Thyroid gland (tissue), 4 donors: Measurements from ENCODE around the gene CNTFR.

Experiments
- POLR2A ChIP-seq, 2 donors: fragments of 450-650 bp; IDR thresholded peaks; one replicate each; pipeline ENCODE4 v1.6.1; 2017; ENCODE audit warnings: antibody characterized with exemption in 2 of 2, mild to moderate bottlenecking in 2 of 2, moderate library complexity in 1 of 2
- TF ChIP-seq, protein P1 (sequence below), 6 experiments: fragments of 200-600 bp in 3 of 6; fragments of 450-650 bp in 3 of 6; sonication (generic) in 3 of 6; IDR thresholded peaks; one replicate each; pipeline ENCODE4 v1.5.1; 2016 to 2019; ENCODE audit warnings: antibody characterized with exemption in 6 of 6, mild to moderate bottlenecking in 2 of 6, inconsistent platforms in 1 of 6, moderate library complexity in 1 of 6

DNA sequence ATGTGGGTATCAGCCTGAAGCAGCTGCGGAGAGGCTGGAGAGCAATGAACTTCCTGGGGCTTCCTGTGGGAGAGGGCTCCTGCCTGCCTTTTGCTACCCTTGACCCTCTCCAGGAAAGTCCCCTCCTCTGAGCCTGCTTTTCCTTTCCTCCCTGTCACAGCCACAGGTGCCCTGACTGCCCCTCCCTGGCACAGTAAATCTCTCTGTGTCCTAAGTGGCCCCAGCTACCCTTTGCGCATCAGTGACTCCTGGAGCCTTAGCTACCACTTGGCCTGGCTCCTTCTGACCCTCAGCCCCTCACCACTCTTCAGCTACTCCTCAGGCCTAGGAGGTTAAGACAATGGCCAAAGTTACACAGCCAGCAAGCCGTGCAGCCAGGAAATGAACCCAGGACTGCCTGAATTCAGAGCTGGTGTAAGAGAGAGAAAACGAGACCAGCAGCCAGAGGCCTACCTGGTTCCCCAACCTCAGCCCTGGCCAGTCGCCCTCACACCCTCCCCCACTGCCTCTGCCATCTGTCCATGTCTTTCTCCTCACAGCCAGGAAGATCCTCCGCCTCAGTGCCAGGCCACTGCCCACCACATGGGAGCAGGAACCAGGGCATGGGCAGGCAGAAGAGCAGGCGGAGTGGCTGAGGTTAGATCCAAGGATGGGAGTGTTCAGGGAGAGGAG lies 18.6 kb downstream of the CNTFR start:
- TF ChIP-seq, protein P1, sequence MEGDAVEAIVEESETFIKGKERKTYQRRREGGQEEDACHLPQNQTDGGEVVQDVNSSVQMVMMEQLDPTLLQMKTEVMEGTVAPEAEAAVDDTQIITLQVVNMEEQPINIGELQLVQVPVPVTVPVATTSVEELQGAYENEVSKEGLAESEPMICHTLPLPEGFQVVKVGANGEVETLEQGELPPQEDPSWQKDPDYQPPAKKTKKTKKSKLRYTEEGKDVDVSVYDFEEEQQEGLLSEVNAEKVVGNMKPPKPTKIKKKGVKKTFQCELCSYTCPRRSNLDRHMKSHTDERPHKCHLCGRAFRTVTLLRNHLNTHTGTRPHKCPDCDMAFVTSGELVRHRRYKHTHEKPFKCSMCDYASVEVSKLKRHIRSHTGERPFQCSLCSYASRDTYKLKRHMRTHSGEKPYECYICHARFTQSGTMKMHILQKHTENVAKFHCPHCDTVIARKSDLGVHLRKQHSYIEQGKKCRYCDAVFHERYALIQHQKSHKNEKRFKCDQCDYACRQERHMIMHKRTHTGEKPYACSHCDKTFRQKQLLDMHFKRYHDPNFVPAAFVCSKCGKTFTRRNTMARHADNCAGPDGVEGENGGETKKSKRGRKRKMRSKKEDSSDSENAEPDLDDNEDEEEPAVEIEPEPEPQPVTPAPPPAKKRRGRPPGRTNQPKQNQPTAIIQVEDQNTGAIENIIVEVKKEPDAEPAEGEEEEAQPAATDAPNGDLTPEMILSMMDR (IDR thresholded peaks at IDR 0.05), result no peak
- TF ChIP-seq POLR2A (IDR thresholded peaks at IDR 0.05), result no peak
